IPS-20b (cell line): ENCODE data around the gene CHMP2A.

ENCODE experiments used
- H3K27ac ChIP-seq: one replicate; pipeline ENCODE4 v1.5.1; 2013; ENCODE audit warnings: low read length
- H3K27me3 ChIP-seq: 2 replicates; pipeline ENCODE4 v1.6.1; 2013; ENCODE audit warnings: mild to moderate bottlenecking, low read length, inconsistent platforms; ENCODE audit not compliant: insufficient read depth
- H3K36me3 ChIP-seq: 2 replicates; pipeline ENCODE4 v1.6.1; 2013; ENCODE audit warnings: low read depth, mild to moderate bottlenecking, inconsistent platforms, low read length, moderate library complexity; ENCODE audit not compliant: insufficient read depth
- H3K4me1 ChIP-seq: 2 replicates; pipeline ENCODE4 v1.6.1; 2013; ENCODE audit warnings: mild to moderate bottlenecking, control low read depth, inconsistent platforms, low read length, moderate library complexity; ENCODE audit not compliant: insufficient read depth
- H3K4me3 ChIP-seq: 2 replicates; pipeline ENCODE4 v1.5.1; 2013; ENCODE audit warnings: mild to moderate bottlenecking, low read length, inconsistent platforms
- H3K9ac ChIP-seq: 2 replicates; pipeline ENCODE4 v1.6.1; 2013; ENCODE audit warnings: low read depth, mild to moderate bottlenecking, inconsistent platforms, low read length, moderate library complexity
- H3K9me3 ChIP-seq: 2 replicates; pipeline ENCODE4 v1.6.1; 2013; ENCODE audit warnings: mild to moderate bottlenecking, low read depth, low read length, inconsistent platforms; ENCODE audit not compliant: insufficient read depth

The CHMP2A gene

DNA sequence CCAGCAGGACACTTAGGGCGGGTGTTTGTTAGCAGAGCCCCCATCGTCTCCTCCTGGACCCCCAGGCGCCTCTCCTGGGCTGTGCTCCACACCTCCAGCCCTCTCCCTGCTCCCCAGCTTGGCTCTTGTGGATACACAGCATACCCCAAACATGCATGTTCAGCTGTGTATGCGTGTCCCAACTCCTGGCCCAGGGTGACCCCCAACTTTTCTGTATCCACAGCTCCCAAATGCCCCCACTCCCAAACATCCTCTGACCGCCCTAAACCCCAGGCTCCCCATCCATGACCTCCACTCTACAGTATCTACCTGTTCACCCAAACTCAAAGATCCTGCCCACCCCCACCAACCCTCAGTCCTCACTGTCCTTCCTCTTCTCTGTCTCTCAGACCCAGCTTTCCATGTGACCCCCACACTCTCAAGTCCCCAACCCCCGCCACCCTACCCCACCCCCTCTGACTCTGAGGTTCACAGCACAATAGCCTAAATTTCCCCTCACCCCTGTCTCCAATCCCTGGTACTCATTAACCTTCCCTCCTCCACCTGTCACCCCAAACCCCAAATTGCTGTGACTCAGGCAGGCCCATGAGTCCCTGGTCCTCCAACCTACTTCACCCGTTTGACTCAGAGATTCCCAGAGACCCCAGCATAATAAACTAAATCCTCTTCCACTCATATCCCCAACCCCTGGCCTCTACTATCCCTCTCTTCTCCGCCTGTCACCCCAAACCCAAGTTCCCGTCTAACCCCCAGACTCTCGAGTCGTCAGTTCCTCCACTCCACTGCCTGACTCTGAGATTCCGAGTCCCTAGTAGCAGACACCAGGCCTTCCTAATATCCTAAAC lies 2.5 kb upstream of the CHMP2A start:
- H3K36me3 ChIP-seq, result peaks cover 18% of the 10 kb centered on the region
- peak overlapping the region; percentile 99 for H3K4me3 ChIP-seq
- peaks cover 23% of the 10 kb centered on the region for H3K27me3 ChIP-seq
- peaks cover 16% of the 10 kb centered on the region for H3K4me1 ChIP-seq
- H3K27ac ChIP-seq, result no peak overlapping the region
- peak overlapping the region; percentile 98 for H3K9ac ChIP-seq
- H3K9me3 ChIP-seq, result no peaks in the 10 kb centered on the region

DNA sequence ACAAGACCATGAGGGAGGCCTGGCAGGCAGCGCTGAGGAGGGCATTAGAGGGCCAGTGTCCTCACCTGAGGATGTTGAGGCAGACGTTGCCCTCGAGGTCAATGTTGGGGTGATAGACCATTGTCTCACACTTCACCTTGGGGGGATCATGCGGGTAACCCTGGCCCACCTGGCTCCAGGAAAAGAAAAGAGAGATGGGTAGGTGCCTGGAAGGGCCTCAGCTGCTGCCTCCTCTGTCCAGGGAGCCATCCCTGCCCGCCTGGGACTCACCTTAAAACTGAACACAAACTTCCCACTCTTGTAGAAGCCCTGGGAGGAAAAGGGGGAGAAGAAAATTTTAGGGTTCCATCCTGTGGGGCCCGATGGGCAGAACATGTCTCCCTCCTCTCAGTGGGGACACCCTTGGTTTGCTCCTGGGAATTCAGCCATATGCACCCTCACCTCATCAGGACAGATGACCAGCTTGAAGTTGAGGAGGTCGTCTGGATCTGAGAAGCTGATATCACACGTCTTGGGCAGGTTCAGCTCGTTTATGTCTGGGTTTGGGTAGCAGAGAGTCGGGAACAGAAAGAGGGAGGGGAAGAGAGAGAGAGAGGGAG lies 1.8 kb upstream of the CHMP2A start:
- no peak overlapping the region for H3K27ac ChIP-seq
- H3K36me3 ChIP-seq, result peaks cover 26% of the 10 kb centered on the region
- peak overlapping the region; percentile 99; the same call in 1 of the 2 replicates for H3K4me3 ChIP-seq
- peaks cover 15% of the 10 kb centered on the region for H3K27me3 ChIP-seq
- peaks cover 16% of the 10 kb centered on the region for H3K4me1 ChIP-seq
- H3K9me3 ChIP-seq, result no peaks in the 10 kb centered on the region
- peak overlapping the region; percentile 98 for H3K9ac ChIP-seq

DNA sequence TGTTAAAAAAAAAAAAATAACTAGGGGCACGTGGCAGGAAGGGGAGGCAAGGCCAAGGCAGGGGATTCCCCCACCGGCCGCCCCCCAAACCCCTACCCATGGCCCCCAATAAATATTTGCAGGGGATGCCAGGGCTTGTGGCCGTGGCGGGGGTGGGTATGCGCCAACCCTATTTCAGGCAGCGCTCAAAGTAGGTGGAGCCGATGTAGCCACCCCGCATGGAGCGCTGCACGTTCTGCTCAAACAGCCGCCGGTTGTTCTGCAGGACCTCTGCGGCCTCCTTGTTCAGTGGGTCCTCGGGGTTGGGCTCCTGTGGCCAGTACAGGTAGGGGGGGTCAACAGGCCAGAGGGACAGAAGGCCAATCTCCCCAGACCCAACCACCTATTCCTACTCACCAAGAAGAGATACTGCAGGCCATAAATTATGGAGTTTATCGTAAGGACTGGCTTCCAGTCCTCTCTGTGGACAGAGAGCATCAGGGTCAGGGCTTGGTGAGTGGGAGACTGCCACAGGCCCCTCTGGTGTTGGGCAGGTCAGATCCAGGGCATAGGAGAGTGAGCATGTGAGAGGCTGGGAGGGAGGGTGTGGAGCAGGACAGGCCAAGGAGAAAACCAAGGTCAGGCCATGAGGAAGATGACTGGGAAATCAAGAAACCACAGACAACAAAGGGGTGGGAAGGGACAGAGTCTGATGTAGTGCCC lies 1.2 kb upstream of the CHMP2A start:
- Histone ChIP-seq H3K9ac (no peak overlapping the region), H3K36me3 (peaks cover 32% of the 10 kb centered on the region), H3K4me1 (peaks cover 16% of the 10 kb centered on the region), H3K4me3 (peak overlapping the region; percentile 99; the same call in 1 of the 2 replicates), H3K9me3 (no peaks in the 10 kb centered on the region), H3K27ac (no peak overlapping the region), H3K27me3 (peaks cover 9% of the 10 kb centered on the region)

DNA sequence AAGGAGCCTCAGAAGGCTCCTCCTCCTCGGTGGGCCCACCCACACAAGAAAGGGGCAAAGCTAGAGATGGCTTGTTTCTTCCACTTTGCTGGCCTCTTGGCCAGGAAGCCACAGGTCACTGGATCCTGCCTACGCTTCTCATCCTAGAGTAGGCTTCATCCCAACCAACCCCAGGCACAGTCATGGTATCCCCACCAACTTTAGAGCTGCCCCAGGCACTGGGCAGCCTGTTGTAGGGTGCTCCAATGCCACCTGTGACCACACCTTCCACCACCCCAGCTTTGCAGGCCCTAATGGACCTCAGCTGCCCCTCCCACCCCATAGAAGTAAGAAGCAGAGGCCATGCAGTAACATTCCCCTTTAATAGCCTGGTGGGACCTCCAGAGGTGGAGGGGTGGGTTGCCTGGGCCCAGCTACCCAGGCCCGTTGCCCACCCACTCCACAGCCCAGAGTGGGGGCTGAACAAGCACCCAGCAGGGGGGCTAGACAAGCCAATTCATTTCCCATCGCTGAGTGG lies 522 bp upstream of the CHMP2A start:
- peaks cover 16% of the 10 kb centered on the region for H3K4me1 ChIP-seq
- peak overlapping the region; percentile 87; the same call in 1 of the 2 replicates for H3K9ac ChIP-seq
- peaks cover 2% of the 10 kb centered on the region; the same call in 1 of the 2 replicates for H3K27me3 ChIP-seq
- H3K36me3 ChIP-seq, result peaks cover 39% of the 10 kb centered on the region
- H3K4me3 ChIP-seq, result peak overlapping the region; percentile 89
- peak overlapping the region; percentile 89 for H3K27ac ChIP-seq
- H3K9me3 ChIP-seq, result no peaks in the 10 kb centered on the region

DNA sequence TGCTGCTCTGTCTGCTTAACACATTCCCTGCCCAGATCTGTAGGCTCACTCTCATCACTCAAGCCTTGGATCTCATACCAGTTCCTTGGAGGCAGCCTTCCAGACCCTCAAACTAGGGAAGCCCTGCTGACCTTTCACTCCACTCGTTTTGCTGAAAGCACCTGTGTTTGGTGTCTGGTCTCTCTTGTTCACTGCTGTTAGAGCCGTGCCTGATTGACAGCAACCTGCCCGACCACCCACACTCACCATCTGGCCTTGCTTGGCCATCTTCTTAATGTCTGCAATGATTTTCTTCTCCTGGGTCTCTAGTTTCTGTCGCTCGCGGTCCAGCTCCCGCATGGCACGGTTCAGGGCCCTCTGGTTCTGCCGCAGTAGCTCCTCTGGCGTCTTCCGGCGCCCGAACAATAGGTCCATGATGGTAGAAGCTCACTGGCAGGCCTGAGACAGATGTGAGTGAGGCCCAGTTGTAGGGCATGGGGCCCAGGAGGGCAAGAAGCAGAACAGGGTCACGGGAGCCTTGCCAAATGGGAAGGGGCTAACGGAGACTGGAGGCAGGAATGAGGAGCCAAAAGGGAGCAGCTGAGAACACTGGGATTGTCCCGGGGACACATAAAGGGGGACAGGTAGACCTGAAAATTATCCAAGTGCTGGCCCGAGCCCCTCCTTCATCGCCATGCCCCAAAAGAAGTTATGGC lies 959 bp downstream of the CHMP2A start:
- peaks cover 10% of the 10 kb centered on the region for H3K4me1 ChIP-seq
- H3K27ac ChIP-seq, result peak overlapping the region; percentile 80
- no peaks in the 10 kb centered on the region for H3K27me3 ChIP-seq
- peak overlapping the region; percentile 89 for H3K4me3 ChIP-seq
- peak overlapping the region; percentile 93 for H3K9ac ChIP-seq
- peaks cover 53% of the 10 kb centered on the region for H3K36me3 ChIP-seq
- no peaks in the 10 kb centered on the region for H3K9me3 ChIP-seq

DNA sequence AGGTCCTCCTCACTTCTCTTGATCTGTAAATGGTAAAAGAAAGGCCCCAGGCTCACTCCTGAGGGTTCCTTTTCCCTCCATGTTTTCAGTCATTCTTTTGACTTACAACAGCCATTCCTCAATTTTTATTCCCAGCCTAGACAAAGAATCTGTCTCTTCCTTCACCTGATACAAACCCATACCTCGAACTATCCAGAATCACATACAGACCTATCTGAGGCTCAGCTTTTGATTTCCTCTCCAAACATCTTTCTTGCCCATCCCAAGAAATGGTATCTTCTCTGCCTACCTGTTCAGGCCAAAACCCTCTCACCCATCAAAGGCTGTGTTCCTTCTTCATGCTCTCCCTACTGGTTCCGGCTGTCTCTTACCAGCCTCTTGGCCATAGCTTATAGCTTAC lies 2.2 kb downstream of the CHMP2A start:
- H3K36me3 ChIP-seq, result peaks cover 66% of the 10 kb centered on the region
- no peak overlapping the region for H3K4me3 ChIP-seq
- no peaks in the 10 kb centered on the region for H3K27me3 ChIP-seq
- H3K9ac ChIP-seq, result no peak overlapping the region
- H3K9me3 ChIP-seq, result no peaks in the 10 kb centered on the region
- peaks cover 10% of the 10 kb centered on the region for H3K4me1 ChIP-seq
- H3K27ac ChIP-seq, result no peak overlapping the region

DNA sequence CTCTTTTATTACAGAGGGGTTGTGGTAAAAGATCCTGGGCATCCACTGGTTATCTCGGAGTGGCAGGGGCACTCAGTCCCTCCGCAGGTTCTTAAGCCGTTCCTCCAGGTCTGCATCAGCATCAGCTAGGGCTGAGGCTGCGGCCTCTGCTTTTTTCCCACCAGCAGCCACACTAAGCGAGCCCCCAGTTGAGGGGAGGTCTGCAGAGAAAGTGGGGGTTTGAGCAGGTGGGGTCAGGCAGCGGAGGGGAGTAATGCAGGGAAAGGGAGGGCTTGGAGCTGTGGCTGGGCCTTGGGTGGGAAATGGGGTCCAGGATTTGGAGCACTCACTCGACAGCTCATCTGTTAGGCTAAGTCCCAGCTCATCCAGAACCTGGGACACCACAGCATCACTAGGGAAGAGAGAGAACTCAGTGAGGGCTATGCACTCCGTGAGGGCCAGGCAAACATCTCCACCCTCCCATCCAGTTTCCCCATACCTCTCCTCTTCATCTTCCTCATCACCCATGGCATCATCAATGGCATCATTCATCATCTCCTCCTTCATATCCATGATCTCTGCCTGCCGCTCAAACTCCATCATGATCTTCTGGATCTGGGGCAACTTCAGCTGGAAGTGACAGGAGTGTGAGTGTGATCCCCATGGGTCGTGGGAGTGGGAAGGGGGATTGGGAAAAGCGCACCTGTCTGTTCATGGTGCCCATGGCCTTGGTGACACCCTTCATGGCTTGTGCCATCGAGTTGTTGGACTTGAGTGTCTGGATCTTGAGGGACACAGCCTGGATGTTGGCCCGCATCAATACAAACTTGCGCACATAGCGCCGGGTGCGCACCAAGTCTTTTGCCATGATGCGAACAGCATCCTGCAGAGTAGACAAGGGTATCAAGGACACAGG lies 3.1 kb downstream of the CHMP2A start:
- Histone ChIP-seq H3K9me3 (no peaks in the 10 kb centered on the region), H3K27ac (no peak overlapping the region), H3K27me3 (no peaks in the 10 kb centered on the region), H3K4me1 (peaks cover 4% of the 10 kb centered on the region; the same call in 1 of the 2 replicates), H3K36me3 (peaks cover 72% of the 10 kb centered on the region), H3K4me3 (no peak overlapping the region), H3K9ac (no peak overlapping the region)

DNA sequence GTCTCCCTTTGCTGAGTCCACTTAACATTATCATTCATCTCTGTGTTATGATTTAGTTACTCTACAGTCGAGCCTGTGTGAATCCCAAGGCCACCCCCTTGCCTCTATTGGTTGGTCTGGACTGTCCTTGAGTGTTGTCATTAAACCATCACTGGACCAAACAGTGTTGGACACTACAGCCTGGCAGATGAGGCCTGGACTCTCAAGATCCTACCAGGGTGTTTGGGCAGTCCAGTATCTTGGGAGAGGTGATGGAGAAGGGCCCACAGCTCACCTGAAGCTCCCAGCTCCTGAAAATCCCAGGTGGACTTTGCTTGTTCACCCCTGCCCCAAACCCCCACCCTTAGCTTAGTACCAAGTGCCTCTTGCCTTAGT lies 3.8 kb downstream of the CHMP2A start:
- H3K4me3 ChIP-seq, result no peak overlapping the region
- no peaks in the 10 kb centered on the region for H3K9me3 ChIP-seq
- H3K27me3 ChIP-seq, result no peaks in the 10 kb centered on the region
- peaks cover 9% of the 10 kb centered on the region for H3K4me1 ChIP-seq
- H3K9ac ChIP-seq, result no peak overlapping the region
- no peak overlapping the region for H3K27ac ChIP-seq
- H3K36me3 ChIP-seq, result peaks cover 72% of the 10 kb centered on the region

DNA sequence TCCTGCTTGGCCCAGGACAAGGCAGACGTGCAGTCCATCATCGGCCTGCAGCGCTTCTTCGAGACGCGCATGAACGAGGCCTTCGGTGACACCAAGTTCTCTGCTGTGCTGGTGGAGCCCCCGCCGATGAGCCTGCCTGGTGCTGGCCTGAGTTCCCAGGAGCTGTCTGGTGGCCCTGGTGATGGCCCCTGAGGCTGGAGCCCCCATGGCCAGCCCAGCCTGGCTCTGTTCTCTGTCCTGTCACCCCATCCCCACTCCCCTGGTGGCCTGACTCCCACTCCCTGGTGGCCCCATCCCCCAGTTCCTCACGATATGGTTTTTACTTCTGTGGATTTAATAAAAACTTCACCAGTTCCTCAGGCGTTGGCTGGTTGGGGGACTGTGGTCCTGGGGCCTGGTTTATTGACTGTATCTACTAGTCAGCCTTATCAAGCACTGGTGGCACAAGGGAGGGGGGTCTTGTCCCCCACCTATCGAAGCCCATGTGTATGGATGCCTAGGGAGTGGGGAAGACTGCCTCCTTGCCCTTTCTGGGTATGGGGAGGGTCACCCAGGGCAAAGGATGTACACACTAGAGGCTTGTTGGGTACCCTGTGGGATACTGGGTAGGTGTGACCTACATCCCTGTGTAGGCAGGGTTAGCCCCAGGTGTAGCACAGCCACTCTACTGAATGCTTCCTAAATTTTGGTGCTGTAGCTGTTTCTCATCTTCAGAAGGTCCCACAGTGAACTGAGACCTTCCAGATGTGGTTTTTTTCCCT lies 4.4 kb downstream of the CHMP2A start:
- H3K27ac ChIP-seq, result no peak overlapping the region
- H3K4me1 ChIP-seq, result peaks cover 12% of the 10 kb centered on the region
- H3K9ac ChIP-seq, result no peak overlapping the region
- H3K36me3 ChIP-seq, result peaks cover 75% of the 10 kb centered on the region
- no peak overlapping the region for H3K4me3 ChIP-seq
- H3K9me3 ChIP-seq, result no peaks in the 10 kb centered on the region
- no peaks in the 10 kb centered on the region for H3K27me3 ChIP-seq

DNA sequence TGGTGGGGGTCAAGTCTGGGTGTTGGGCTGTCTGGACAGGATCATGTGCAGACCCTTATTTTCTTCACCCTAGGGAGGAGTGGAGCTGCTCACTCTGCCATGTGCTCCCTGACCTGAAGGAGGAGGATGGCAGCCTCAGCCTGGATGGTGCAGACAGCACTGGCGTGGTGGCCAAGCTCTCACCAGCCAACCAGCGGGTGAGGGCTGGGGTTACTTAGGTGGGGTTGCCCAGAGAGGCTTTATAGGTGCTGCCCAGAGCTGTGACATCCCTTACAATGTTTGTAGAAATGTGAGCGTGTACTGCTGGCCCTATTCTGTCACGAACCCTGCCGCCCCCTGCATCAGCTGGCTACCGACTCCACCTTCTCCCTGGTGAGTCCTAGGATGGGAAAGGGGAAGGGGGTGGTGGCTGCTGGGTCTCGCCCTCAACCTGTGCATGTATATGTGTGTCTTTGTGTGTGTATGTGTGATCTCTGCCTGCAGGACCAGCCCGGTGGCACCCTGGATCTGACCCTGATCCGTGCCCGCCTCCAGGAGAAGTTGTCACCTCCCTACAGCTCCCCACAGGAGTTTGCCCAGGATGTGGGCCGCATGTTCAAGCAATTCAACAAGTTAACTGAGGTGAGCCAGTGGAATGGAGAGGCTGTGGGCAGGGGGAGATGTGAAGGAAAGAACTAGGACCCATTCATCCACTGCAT lies 5.1 kb downstream of the CHMP2A start:
- peaks cover 82% of the 10 kb centered on the region for H3K36me3 ChIP-seq
- H3K4me3 ChIP-seq, result no peak overlapping the region
- H3K9ac ChIP-seq, result no peak overlapping the region
- no peak overlapping the region for H3K27ac ChIP-seq
- peaks cover 12% of the 10 kb centered on the region for H3K4me1 ChIP-seq
- H3K9me3 ChIP-seq, result no peaks in the 10 kb centered on the region
- H3K27me3 ChIP-seq, result no peaks in the 10 kb centered on the region
